ENCODE data around the gene TMC7. TPM values are rescaled to one million over a fixed set of nuclear protein-coding genes. Genes with fewer than 3 reads are reported as not detected.

TMC7 gene
- total and polyA plus RNA-seq, 2 of the 13 experiments (the other 11 are each of a cell fraction or from before 2014, with no cell fraction given), result 1.2 to 5.1 TPM

- TF ChIP-seq PCBP1 (IDR thresholded peaks at IDR 0.05; ENCODE audit: borderline replicate concordance, low read depth, low read length) (no peak), SNAI1 (CRISPR knock-in tag; IDR thresholded peaks at IDR 0.05; ENCODE audit: borderline replicate concordance) (peak; percentile 83; the same call in 1 of the 2 replicates), HOXA5 (CRISPR knock-in tag; IDR thresholded peaks at IDR 0.05) (peak; percentile 90), ZNF101 (CRISPR knock-in tag; IDR thresholded peaks at IDR 0.05; ENCODE audit: borderline replicate concordance, low read depth) (no peak), GABPA (IDR thresholded peaks at IDR 0.05; ENCODE audit: low read depth, low read length) (no peak), GABPA (CRISPR knock-in tag; IDR thresholded peaks at IDR 0.05; ENCODE audit: low read depth) (no peak), ARID2 (CRISPR knock-in tag; IDR thresholded peaks at IDR 0.05; ENCODE audit: borderline replicate concordance) (no peak), TP53 (CRISPR knock-in tag; conservative IDR thresholded peaks at IDR 0.05) (peak; percentile 85), REXO4 (CRISPR knock-in tag; IDR thresholded peaks at IDR 0.05; ENCODE audit: borderline replicate concordance) (no peak), ZNF430 (CRISPR knock-in tag; IDR thresholded peaks at IDR 0.05) (peak; percentile 92; the same call in 1 of the 2 replicates), ZMAT5 (CRISPR knock-in tag; IDR thresholded peaks at IDR 0.05; ENCODE audit: borderline replicate concordance, low read depth) (no peak), MYC (CRISPR knock-in tag; IDR thresholded peaks at IDR 0.05; ENCODE audit: borderline replicate concordance) (peak; percentile 89), SP1 (IDR thresholded peaks at IDR 0.05) (no peak), SP1 (CRISPR knock-in tag; IDR thresholded peaks at IDR 0.05) (peak; percentile 59), NFAT5 (CRISPR knock-in tag; IDR thresholded peaks at IDR 0.05) (no peak), ATRX (CRISPR knock-in tag; IDR thresholded peaks at IDR 0.05; ENCODE audit: borderline replicate concordance) (no peak; the same call in 1 of the 2 replicates), ETV6 (CRISPR knock-in tag; conservative IDR thresholded peaks at IDR 0.05) (peak; percentile 95), JUND (CRISPR knock-in tag; IDR thresholded peaks at IDR 0.05) (no peak), ZNF674 (CRISPR knock-in tag; IDR thresholded peaks at IDR 0.05; ENCODE audit: low read depth) (no peak), STAG1 (CRISPR knock-in tag; IDR thresholded peaks at IDR 0.05) (peak; percentile 100), MTF1 (CRISPR knock-in tag; IDR thresholded peaks at IDR 0.05) (peak; percentile 54; the same call in 1 of the 2 replicates)
- TF ChIP-seq, protein P1, sequence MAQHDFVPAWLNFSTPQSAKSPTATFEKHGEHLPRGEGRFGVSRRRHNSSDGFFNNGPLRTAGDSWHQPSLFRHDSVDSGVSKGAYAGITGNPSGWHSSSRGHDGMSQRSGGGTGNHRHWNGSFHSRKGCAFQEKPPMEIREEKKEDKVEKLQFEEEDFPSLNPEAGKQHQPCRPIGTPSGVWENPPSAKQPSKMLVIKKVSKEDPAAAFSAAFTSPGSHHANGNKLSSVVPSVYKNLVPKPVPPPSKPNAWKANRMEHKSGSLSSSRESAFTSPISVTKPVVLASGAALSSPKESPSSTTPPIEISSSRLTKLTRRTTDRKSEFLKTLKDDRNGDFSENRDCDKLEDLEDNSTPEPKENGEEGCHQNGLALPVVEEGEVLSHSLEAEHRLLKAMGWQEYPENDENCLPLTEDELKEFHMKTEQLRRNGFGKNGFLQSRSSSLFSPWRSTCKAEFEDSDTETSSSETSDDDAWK (CRISPR knock-in tag; IDR thresholded peaks at IDR 0.05), result no peak
Measured at GRCh38 chr16:19086322-19087199, 102.8 kb downstream of the TMC7 start (continued).
